ENCODE results near the gene CUX1.
"Not testable (repeated sequence)": the region's sequence is repeated elsewhere in the genome, so short reads cannot be mapped to it uniquely, and the experiment has no call there.

The CUX1 gene

GRCh38 chr7:101990811-101991418, 173.5 kb downstream of the CUX1 start:
- no peak for DNase-seq

- DNase-seq: no peak
Measured at GRCh38 chr7:101991860-101992259, 174.4 kb downstream of the CUX1 start.

- no peak for DNase-seq
Measured at GRCh38 chr7:101993311-101993710, 175.9 kb downstream of the CUX1 start.

- DNase-seq: no peak
Measured at GRCh38 chr7:101995121-101995520, 177.7 kb downstream of the CUX1 start.

GRCh38 chr7:101996131-101996691, 178.8 kb downstream of the CUX1 start:
- DNase-seq: no peak

- DNase-seq: no peak
Measured at GRCh38 chr7:101996876-101997275, 179.4 kb downstream of the CUX1 start.

- DNase-seq: no peak
Measured at GRCh38 chr7:101998029-101998905, 180.8 kb downstream of the CUX1 start.

GRCh38 chr7:101998906-101999240, 181.4 kb downstream of the CUX1 start:
- no peak for DNase-seq

- DNase-seq: no peak
Measured at GRCh38 chr7:101999393-101999792, 182.0 kb downstream of the CUX1 start.

GRCh38 chr7:102000123-102000522, 182.7 kb downstream of the CUX1 start:
- no peak for DNase-seq

- no peak for DNase-seq
Measured at GRCh38 chr7:102004229-102004628, 186.8 kb downstream of the CUX1 start.

- no peak for DNase-seq
Measured at GRCh38 chr7:102004848-102005247, 187.4 kb downstream of the CUX1 start.

GRCh38 chr7:102005933-102006480, 188.6 kb downstream of the CUX1 start:
- no peak for DNase-seq

- DNase-seq: no peak
Measured at GRCh38 chr7:102006695-102007094, 189.3 kb downstream of the CUX1 start.

GRCh38 chr7:102008535-102009262, 191.3 kb downstream of the CUX1 start:
- DNase-seq: no peak

GRCh38 chr7:102009628-102010027, 192.2 kb downstream of the CUX1 start:
- DNase-seq: no peak

GRCh38 chr7:102012112-102012830, 194.8 kb downstream of the CUX1 start:
- DNase-seq: not testable (repeated sequence)

- DNase-seq: no peak
Measured at GRCh38 chr7:102012941-102013461, 195.6 kb downstream of the CUX1 start.

GRCh38 chr7:102018876-102019275, 201.4 kb downstream of the CUX1 start:
- no peak for DNase-seq

GRCh38 chr7:102019461-102019860, 202.0 kb downstream of the CUX1 start:
- no peak for DNase-seq

GRCh38 chr7:102021841-102022618, 204.6 kb downstream of the CUX1 start:
- no peak for DNase-seq
